ENCODE data around the gene SMURF1.
"Not testable (repeated sequence)": the region's sequence is repeated elsewhere in the genome, so short reads cannot be mapped to it uniquely, and the experiment has no call there.

SMURF1 gene

DNA sequence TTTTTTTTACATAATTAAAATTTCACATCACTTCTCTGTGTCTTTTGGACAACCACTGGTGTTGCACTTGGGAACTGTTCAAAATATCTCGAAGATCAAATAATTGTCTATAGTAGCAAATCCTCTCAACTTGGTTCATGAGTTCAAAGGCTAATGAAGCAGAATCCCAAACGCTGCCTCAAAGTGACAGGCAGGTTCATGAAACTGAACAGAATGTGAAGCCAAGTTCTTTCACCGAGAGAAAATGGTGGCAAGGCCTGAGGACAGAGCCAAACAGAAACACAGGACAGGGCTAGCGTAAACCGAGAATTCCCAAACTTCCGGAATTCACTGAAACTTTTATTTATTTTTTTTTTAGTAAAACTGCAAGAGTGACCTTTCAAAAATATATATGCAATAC, 21.1 kb downstream of the SMURF1 start:
- H3K4me3 ChIP-seq (ENCODE audit: low read depth, low read length), result no peak overlapping the region

DNA sequence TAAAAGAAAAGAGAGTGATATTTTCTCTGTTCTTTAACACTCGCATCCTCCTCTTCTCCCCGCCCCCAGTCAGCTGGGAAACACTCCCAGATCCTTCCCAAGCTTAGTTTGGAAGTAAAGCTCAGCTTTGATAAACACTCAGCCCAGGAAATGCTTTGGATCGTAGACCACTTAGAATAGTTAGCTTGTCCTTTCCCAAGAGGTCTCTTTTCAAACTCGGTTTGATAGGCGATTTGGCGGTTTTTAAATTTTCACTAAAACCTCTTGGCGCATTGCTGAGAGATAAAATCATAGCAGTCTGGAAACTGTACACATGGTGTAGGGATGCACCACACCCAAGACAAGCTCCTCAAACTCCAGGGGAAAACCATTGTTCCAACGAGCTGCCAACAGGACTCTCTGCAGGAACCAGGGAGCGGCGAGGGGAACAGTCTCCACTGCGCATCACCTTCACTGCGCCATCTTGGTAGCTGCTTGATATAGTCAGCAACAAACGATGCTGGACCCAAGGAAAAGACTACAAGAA, 22.3 kb downstream of the SMURF1 start:
- H3K4me3 ChIP-seq (ENCODE audit: low read depth, low read length), result no peak overlapping the region

DNA sequence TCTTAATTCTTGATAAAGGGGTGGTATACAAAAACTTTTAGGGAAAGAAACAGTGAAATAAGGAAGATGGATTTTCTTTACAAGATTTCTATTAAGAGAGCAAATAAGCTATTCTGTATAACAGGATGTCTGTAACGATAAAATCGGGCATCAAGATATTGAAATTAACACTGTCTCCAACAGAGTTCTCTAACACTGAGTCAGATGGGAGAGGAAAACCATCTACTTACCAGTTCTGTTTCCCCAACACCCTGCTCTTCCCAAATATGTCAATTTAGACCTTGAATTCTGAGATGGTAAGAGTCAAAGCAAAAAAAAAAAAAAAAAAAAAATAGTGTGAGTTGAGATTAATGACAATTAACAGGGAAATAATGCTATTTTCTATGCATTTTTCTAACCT, 23.0 kb downstream of the SMURF1 start:
- no peak overlapping the region for H3K4me3 ChIP-seq (ENCODE audit: low read depth, low read length)

DNA sequence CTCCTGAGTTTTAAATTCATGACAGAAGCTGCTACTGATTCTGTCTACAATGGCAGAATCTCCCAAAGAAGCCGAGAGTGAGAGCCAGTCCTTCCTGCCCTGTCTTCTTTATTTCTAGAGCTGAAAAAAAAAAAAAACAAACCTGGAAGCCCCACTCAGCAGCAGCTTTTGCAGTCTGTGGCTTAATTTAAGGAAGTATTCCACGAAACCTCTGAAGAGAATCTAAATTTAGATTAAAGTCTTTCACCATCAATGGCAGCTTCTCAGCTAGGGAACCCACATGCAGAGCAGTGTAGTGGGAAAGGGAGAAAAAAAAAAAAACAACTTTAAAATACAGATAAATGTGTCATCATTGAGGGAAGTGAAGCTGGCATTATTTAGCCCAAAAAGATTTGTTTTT, 23.4 kb downstream of the SMURF1 start:
- H3K4me3 ChIP-seq (ENCODE audit: low read depth, low read length), result no peak overlapping the region

DNA sequence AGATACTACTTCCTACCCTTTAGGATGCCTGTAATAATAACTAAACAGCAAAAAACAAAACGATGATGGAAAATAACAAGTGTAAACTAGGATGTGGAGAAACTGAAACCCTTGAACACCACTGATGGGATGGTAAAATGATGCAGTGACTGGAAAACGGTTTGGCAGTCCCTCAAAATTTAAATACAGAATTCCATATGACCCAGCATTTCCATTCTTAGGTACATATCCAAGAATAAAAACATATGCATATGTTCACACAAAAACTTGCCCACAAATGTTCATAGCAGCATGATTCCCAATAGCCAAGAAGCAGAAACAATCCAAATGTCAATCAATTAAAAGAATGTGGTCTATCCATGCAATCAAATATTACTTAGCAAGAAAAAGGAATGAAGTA, 25.8 kb downstream of the SMURF1 start:
- H3K4me3 ChIP-seq (ENCODE audit: low read depth, low read length), result no peak overlapping the region

DNA sequence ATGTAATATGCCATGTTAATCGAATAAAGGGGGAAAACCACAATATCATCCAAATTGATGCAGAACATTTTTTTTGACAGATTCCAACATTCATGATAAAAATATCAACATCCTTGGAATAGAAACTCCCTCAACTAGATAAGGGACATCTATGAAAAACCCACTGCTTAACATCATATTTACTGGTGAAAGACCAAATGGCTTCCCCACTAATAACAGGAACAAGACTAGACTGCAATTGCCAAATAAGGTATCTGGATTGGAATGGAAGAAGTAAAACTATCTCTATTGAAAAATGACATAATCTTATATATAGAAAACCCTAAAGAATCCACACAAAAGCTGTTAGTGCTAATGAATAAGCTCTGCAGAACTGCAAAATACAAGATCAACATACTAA, 27.8 kb downstream of the SMURF1 start:
- H3K4me3 ChIP-seq (ENCODE audit: low read depth, low read length), result no peak overlapping the region

DNA sequence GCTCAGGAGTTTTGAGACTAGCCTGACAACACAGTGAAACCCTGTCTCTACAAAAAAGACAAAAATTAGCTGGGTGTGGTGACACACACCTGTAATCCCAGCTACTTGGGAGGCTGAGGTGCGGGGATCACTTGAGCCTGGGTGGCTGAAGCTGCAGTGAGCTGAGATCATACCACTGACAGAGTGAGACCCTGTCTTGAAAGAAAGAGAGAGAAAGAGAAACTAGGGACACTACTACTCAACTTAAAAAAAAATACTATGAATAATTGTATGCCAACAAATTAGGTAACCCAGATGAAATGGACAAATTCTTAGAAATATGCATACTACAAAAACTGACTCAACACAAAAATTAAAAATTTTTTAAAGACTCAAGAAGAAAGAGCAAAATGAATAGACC, 28.5 kb downstream of the SMURF1 start:
- no peak overlapping the region for H3K4me3 ChIP-seq (ENCODE audit: low read depth, low read length)

DNA sequence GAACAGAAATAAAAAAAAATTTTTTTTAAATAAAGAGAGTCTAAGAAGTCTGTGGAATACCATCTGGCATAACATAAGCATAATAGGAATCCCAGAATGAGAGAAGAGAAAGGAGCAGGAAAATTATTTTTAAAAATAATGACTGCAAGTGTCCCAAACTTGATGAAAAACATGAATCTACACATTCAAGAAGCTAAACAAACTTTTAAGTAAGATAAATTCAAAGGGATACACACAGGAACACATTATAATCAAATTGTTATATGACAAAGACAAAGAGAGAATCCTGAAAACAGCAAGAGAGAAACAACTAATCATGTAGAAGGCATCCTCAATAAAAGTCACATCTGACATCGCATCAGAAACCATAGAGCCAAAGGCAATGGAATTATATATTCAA, 30.9 kb downstream of the SMURF1 start:
- H3K4me3 ChIP-seq (ENCODE audit: low read depth, low read length), result no peak overlapping the region

DNA sequence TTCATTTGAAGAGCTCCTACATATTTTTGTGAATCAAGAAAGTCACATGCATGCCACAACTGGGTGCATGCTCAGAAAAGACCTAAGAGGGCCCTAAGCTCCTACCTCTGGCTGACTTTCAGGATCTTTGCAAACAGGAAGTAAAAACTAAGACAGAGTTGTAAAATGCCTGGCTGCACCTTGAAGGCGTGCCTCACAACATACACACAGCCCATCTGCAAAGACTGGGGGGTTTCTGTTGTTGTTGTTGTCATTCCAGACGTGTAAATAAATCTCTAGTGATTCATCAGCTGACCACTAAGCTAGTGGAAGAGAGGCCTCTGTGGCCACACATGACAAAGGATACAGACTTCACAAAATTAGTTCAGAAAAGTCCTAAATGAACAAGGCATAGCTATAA, 31.8 kb downstream of the SMURF1 start:
- H3K4me3 ChIP-seq (ENCODE audit: low read depth, low read length), result no peak overlapping the region

DNA sequence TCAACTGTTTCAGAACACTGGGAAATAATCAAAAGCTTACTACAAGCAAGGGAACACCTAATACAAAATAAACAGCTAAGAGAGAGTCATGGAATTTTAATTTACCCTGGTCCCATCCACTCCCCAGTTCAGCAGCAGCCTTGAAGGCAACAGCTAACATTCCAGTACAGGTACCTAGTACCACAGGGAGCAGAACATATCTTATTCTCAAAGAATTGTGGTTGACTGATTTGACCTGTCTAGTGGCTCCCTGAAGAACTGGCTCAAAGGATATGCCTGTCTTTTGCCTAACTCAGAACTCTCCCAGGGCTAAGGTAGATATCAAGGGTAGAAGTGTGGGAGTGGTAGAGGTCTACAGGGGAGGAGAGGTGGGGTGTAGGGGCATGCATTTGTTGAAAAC, 32.3 kb downstream of the SMURF1 start:
- no peak overlapping the region for H3K4me3 ChIP-seq (ENCODE audit: low read depth, low read length)

DNA sequence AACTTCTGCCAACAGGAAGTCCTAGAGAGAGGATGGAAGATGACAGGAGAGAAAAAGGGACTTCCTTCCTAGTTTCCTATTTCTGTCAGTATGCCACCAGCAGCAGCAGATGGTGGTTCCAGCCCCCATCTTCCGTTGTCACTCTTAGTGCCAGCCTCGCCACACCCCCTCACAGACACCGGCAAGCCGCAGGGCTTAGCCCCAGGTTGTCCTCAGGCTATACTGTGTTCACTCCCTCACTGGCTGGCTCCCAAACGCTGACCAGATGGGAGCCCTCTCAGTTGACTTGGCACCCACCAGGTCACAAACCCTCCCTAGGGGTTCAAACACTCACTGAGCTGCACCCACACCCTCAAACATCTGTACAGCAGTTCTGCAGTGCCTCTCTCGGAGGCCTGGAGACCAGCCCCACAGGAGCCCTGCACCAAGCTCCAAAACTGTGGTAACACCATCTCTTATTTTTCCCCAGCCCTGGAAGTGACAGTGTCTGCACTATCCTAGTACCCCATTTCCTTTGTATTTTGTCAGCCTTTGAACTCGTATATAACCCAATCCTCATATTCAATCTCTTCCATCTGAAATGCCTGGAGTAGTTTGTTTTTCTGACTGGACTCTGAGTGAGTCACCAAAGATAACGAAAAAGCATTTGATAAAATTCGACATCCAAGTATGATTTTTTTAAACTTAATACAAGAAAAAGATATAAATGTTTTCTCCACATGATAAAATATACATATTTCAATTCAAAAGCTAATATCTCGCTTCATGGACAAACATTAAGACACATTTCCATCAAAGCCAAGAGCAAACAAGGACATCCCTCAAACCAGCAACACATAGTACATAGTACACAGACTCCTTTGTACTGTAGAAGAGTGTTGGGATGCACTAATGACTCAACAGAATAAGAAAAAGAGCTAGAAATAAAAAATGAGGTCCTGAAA, 34.5 kb downstream of the SMURF1 start:
- H3K4me3 ChIP-seq (ENCODE audit: low read depth, low read length), result no peak overlapping the region

DNA sequence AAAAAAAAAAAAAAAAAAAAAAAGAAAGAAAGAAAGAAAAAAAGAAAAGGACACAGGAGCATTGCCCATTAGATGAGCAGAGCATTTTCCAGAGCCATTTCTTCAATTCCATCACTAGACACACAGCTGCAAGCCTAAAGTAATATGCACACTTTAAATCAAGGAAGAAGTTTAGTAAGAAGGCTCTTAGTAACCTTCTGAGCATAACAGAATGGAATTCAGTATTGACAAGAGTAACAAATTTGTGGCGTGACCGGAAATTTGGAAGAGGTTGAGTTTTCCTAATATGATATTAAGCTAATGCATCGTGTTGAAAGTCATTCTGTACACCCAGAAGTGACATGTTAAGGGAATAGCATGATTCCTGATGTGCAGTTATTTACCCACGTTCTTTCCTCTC, 35.3 kb downstream of the SMURF1 start:
- H3K4me3 ChIP-seq (ENCODE audit: low read depth, low read length), result no peak overlapping the region

DNA sequence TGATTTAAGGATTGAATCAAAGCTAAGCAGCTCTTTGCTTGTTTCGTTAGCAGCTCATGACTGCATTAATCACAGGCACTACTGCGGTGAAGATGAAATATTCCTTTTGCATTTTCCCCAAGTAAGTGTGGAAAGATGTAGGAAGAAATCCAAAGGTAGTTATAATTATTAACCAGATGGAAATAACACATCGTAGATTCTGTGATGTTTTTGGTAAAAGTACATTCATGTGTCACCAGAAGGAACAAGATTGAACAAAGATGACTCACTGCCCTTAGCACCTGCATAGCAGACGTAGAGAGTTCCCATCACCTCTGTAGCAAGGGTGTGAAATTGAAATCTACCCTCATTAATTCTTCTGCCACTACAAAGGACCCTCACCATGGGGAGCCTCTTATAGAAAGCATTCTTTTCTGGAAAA, 37.1 kb downstream of the SMURF1 start:
- no peak overlapping the region for H3K4me3 ChIP-seq (ENCODE audit: low read depth, low read length)

DNA sequence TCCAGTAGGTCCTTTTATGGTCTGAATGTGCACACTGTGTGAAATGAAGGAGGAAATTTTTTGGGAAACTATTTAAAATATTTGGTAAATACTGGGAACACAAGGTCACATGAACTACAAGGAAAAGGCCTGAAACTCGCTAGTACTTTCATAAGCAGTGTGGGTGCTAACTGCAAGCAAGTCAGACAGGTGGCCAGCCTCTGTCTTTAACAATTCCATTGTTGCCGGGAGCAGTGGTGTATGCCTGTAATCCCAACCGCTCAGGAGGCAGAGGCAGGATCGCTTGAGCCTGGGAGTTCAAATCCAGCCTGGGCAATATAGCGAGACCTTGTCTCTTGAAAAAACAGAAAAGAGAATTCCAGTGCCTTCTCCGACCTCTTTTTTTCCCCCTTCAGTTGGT, 37.5 kb downstream of the SMURF1 start:
- no peak overlapping the region for H3K4me3 ChIP-seq (ENCODE audit: low read depth, low read length)

DNA sequence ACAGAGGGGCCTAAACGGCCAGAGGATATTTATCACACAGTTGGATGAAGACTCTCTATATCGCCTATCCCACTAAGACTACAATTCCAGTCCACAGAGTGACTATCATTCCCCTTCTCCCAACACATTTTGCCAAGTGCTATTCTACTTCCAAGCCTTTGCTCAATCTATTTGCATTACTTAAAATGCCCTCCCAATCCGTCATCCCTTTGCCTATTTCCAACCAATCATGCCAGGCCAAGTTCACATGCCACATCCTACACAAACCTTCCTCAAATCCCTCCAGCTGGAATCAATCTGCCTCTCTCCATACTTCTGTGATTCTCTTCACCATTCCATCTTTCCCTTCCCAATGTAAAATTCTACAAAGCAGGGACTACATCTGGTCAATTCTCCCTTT, 38.2 kb downstream of the SMURF1 start:
- H3K4me3 ChIP-seq (ENCODE audit: low read depth, low read length), result no peak overlapping the region

DNA sequence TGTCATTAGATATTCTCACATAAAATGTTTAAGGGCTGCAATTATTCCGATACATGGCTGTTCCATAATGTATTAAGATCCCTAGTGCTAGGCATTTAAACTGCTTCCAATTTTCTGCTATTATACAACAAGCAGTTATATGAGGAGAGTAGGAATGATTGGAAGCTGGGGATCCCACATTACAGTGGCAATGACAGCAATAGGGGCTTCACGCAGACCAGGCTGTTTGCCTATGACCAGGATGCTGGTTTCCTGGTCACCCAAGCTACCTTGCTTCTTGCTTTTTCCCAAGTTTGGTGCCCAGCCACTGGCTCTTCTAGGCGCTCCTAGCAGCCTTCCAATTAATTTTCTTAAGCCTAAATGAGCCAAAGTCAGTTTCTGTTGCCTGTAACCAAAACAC, 39.3 kb downstream of the SMURF1 start:
- no peak overlapping the region for H3K4me3 ChIP-seq (ENCODE audit: low read depth, low read length)

DNA sequence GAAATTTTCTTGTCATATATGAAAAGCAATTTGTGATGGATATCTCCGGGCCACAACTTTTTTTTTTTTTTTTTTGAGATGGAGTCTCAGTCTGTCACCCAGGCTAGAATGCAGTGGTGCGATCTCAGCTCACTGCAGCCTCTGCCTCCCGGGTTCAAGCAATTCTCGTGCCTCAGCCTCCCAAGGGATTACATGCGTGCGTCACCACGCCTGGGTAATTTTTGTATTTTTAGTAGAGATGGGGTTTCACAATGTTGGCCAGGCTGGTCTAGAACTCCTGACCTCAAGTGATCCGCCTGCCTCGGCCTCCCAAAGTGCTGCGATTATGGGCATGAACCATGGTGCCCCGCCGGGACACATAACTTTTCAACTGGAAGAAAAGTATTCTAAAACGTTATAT, 40.1 kb downstream of the SMURF1 start:
- not testable (repeated sequence) for H3K4me3 ChIP-seq (ENCODE audit: low read depth, low read length)

DNA sequence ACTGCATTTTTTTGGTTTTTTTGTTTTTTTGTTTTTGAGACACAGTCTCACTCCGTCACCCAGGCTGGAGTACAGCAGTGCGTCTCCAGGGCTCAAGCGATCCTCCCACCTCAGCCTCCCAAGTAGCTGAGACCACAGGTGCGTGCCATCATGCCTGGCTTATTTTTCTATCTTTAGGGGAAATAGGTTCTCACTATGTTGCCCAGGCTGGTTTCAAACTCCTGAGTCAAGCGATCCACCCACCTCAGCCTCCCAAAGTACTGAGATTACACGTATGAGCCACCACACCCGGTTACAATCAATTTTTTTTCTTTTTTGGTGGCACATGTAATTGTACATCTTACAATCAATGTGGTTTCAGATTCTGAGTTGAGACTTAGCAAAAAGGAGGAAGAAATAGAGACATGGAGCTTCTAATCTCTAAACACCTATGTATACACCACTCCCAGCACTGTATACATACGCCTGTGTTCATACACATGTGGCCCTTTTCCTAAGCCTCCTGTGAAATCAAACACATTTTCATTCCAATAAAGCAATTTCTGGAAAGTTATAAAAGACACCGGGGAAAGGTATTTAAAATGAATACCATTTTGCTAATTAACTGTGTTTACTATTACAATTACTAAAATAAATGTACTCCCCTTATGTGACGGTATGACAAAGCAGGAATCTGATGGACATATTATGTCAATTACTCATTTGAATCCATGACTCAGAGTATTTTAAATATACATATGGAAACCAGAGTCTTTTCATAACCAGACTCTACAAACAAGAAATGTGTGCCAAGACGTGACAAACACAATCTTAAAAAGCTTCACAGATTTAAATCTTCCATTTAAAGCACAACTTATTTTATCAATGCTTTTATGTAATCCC, 40.9 kb downstream of the SMURF1 start:
- no peak overlapping the region for H3K4me3 ChIP-seq (ENCODE audit: low read depth, low read length)

DNA sequence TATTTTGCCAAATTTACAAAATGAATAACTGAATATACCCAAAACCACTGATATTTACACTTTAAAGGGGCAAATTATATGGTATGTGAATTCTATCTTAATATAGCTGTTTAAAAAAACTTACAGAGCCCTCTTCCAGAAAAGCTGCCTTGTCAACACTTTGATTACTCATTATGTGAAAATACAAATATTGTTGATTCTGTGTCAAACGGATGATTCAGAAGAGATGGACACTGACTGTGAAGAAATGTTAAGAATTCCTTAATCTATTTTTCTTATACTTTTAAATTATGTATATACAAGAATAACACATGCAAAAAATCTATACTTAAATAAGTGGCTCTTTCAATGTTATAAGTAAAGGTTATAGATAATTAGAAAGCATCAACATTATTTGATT, 41.5 kb downstream of the SMURF1 start:
- no peak overlapping the region for H3K4me3 ChIP-seq (ENCODE audit: low read depth, low read length)

DNA sequence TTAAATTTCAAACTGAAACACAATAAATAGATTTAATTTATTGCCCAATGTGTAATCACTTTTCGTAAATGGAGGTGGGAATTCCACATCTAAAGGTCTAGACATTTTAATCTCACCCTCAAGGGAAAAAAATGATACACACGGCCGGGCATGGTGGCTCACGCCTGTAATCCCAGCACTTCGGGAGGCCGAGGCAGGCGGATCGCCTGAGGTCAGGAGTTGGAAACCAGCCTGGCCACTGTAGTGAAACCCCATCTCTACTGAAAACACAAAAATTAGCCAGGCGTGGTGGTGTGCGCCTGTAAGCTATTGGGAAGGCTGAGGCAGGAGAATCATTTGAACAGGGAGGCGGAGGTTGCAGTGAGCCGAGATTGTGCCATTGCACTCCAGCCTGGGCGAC, 42.4 kb downstream of the SMURF1 start:
- H3K4me3 ChIP-seq (ENCODE audit: low read depth, low read length), result not testable (repeated sequence)

DNA sequence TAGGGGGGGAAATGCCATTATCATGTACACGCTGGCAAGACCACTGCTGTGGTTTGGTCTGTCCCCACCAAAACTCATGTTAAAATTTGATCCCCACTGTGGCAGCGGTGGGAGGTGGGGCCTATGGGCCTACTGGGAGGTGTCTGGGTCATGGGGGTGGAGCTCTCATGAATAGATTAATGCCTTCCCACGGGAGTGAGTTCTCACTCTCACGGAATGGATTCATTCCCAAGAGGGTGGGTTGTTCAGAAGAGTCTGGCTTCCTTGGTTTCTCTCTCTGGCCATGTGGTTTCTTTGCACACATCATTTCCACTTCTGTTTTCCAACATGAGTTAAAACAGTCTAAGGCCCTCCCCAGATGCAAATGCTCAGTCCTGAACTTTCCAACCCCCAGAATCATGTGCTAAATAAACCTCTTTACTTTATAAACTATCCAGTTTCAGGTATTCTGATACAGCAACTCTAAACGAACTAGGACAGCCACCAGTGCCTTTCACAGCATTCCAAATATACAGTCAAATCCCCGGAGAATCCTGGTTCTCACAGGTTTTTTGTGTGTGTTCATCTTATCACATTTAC, 44.3 kb downstream of the SMURF1 start:
- H3K4me3 ChIP-seq (ENCODE audit: low read depth, low read length), result no peak overlapping the region

Data from iPS-11a (cell line).